Measurements from ENCODE around the gene VEGFD. TPM values are rescaled to one million over a fixed set of nuclear protein-coding genes. Genes with fewer than 3 reads are reported as not detected.

VEGFD gene
- total and polyA plus RNA-seq, 2 donors (not counting 3 experiments of a cell fraction or from before 2014, with no cell fraction given): 0.40 to 0.64 TPM

GRCh38 chrX:15301924-15302323 is 82.3 kb downstream of the VEGFD start:
- POLR2A ChIA-PET: no interaction called here
- dilution Hi-C loops (cut with MboI; ENCODE audit: extremely low pct_ligation_motif_present, low sequenced_read_pairs): no loop called here
- no TSS peak for BruUV-seq (replicated peaks)

GRCh38 chrX:15299941-15300851 is 84.0 kb downstream of the VEGFD start:
- POLR2A ChIA-PET: no interaction called here
- DNase-seq (ENCODE audit: low read depth, low spot score): peak; percentile 53

More at GRCh38 chrX:15301924-15302323, 82.3 kb downstream of the VEGFD start:
- no peaks in the 10 kb centered on the region for H3K9me1 ChIP-seq (replicated peaks; ENCODE audit: control insufficient read depth, extremely low read depth, insufficient read depth, low read length)
- DNase-seq (ENCODE audit: low read depth, low spot score) (no peak), FAIRE-seq (no peak)
- H3K79me2 ChIP-seq (ENCODE audit: control insufficient read depth, insufficient read depth, low read length): no peaks in the 10 kb centered on the region
- no peak overlapping the region for H3K9ac ChIP-seq (replicated peaks; ENCODE audit: extremely low read depth, insufficient read depth, low read length)
- no peak overlapping the region for H2AFZ ChIP-seq (ENCODE audit: low read depth, low read length)
- H3K27ac ChIP-seq (ENCODE audit: insufficient read depth, low read depth, low read length): no peak overlapping the region
- no peak for TF ChIP-seq JUN (IDR thresholded peaks at IDR 0.05; ENCODE audit: borderline replicate concordance, insufficient read depth, insufficient read length, low read depth)
- TF ChIP-seq POLR2AphosphoS5 (IDR thresholded peaks at IDR 0.05; ENCODE audit: insufficient read depth, low read depth, low read length): no peak
- TF ChIP-seq EZH2 (IDR thresholded peaks at IDR 0.05; ENCODE audit: borderline replicate concordance, low read depth, low read length, severe bottlenecking): no peak
- TF ChIP-seq, protein P1, sequence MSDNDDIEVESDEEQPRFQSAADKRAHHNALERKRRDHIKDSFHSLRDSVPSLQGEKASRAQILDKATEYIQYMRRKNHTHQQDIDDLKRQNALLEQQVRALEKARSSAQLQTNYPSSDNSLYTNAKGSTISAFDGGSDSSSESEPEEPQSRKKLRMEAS (IDR thresholded peaks at IDR 0.05; ENCODE audit: insufficient read depth, insufficient read length): no peak
- no peaks in the 10 kb centered on the region for H3K27me3 ChIP-seq (ENCODE audit: control insufficient read depth in 2 of 2, insufficient read depth in 2 of 2, low read length in 2 of 2)
- H3K4me3 ChIP-seq (replicated peaks in 1 of 3; ENCODE audit: insufficient read depth in 1 of 3, low read depth in 1 of 3, low read length in 3 of 3): no peak overlapping the region
- H3K9me3 ChIP-seq (replicated peaks; ENCODE audit: control insufficient read depth, insufficient read depth, low read length): no peaks in the 10 kb centered on the region
- intact Hi-C loops (cut with micrococcal nuclease): loop anchor here (2.0 to 5.0 kb wide), 2 partner anchors 85 to 167 kb away; no protein-coding TSS in a partner anchor
- peaks cover 21% of the 10 kb centered on the region for H3K4me1 ChIP-seq (ENCODE audit: control insufficient read depth, extremely low read depth, insufficient read depth, low read length)
- H4K20me1 ChIP-seq (replicated peaks; ENCODE audit: control insufficient read depth, extremely low read depth, insufficient read depth, low read length): no peaks in the 10 kb centered on the region
- CTCF ChIA-PET: interaction anchor here (1.2 kb wide), 1 partner anchor 47 kb away, joined by 3 read pairs; no protein-coding TSS in a partner anchor
- no peaks in the 10 kb centered on the region for H3K36me3 ChIP-seq (ENCODE audit: control insufficient read depth in 2 of 2, extremely low read depth in 1 of 2, insufficient read depth in 2 of 2, low read length in 2 of 2)
- H3K4me2 ChIP-seq (ENCODE audit: insufficient read depth, low read length): no peak overlapping the region

More at GRCh38 chrX:15299941-15300851, 84.0 kb downstream of the VEGFD start:
- no TSS peak for BruUV-seq (replicated peaks)
- dilution Hi-C loops (cut with MboI; ENCODE audit: extremely low pct_ligation_motif_present, low sequenced_read_pairs): no loop called here
- no peaks in the 10 kb centered on the region for H3K9me1 ChIP-seq (replicated peaks; ENCODE audit: control insufficient read depth, extremely low read depth, insufficient read depth, low read length)
- intact Hi-C loops (cut with micrococcal nuclease): loop anchor here (1.0 to 5.0 kb wide), 4 partner anchors 35 to 169 kb away; partner anchors contain the start of gene PIGA
- no peak overlapping the region for H2AFZ ChIP-seq (ENCODE audit: low read depth, low read length)
- H3K27me3 ChIP-seq (ENCODE audit: control insufficient read depth in 2 of 2, insufficient read depth in 2 of 2, low read length in 2 of 2): no peaks in the 10 kb centered on the region
- peaks cover 21% of the 10 kb centered on the region for H3K4me1 ChIP-seq (ENCODE audit: control insufficient read depth, extremely low read depth, insufficient read depth, low read length)
- no peaks in the 10 kb centered on the region for H4K20me1 ChIP-seq (replicated peaks; ENCODE audit: control insufficient read depth, extremely low read depth, insufficient read depth, low read length)
- no peaks in the 10 kb centered on the region for H3K79me2 ChIP-seq (ENCODE audit: control insufficient read depth, insufficient read depth, low read length)
- H3K27ac ChIP-seq (ENCODE audit: insufficient read depth, low read depth, low read length): peak overlapping the region; percentile 28
- H3K4me3 ChIP-seq (replicated peaks in 1 of 3; ENCODE audit: insufficient read depth in 1 of 3, low read depth in 1 of 3, low read length in 3 of 3): no peak overlapping the region
- no peaks in the 10 kb centered on the region for H3K36me3 ChIP-seq (ENCODE audit: control insufficient read depth in 2 of 2, extremely low read depth in 1 of 2, insufficient read depth in 2 of 2, low read length in 2 of 2)
- H3K9ac ChIP-seq (replicated peaks; ENCODE audit: extremely low read depth, insufficient read depth, low read length): peak overlapping the region; percentile 47
- CTCF ChIA-PET: interaction anchor here (0.8 to 1.7 kb wide), 11 partner anchors 10 to 1261 kb away, joined by 3 to 5 read pairs (median 4); partner anchors contain the start of gene ASB9
- FAIRE-seq: peak; percentile 90
- H3K4me2 ChIP-seq (ENCODE audit: insufficient read depth, low read length): peak overlapping the region; percentile 22
- TF ChIP-seq, protein P1 (IDR thresholded peaks at IDR 0.05; ENCODE audit: insufficient read depth, insufficient read length): no peak
- TF ChIP-seq GATA2 (IDR thresholded peaks at IDR 0.05; ENCODE audit: insufficient read depth, insufficient read length, low read depth, low read length) (no peak), FOS (IDR thresholded peaks at IDR 0.05; ENCODE audit: borderline replicate concordance, insufficient read depth, low read length) (no peak), MYC (IDR thresholded peaks at IDR 0.05; ENCODE audit: low read depth, low read length) (no peak)
- TF ChIP-seq, protein P2, sequence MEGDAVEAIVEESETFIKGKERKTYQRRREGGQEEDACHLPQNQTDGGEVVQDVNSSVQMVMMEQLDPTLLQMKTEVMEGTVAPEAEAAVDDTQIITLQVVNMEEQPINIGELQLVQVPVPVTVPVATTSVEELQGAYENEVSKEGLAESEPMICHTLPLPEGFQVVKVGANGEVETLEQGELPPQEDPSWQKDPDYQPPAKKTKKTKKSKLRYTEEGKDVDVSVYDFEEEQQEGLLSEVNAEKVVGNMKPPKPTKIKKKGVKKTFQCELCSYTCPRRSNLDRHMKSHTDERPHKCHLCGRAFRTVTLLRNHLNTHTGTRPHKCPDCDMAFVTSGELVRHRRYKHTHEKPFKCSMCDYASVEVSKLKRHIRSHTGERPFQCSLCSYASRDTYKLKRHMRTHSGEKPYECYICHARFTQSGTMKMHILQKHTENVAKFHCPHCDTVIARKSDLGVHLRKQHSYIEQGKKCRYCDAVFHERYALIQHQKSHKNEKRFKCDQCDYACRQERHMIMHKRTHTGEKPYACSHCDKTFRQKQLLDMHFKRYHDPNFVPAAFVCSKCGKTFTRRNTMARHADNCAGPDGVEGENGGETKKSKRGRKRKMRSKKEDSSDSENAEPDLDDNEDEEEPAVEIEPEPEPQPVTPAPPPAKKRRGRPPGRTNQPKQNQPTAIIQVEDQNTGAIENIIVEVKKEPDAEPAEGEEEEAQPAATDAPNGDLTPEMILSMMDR (IDR thresholded peaks at IDR 0.05; ENCODE audit: extremely low read depth in 1 of 2, insufficient read depth in 1 of 2, low read depth in 1 of 2, low read length in 2 of 2): peak; percentile 12 to 20
- H3K9me3 ChIP-seq (replicated peaks; ENCODE audit: control insufficient read depth, insufficient read depth, low read length): no peaks in the 10 kb centered on the region
